Hepatocyte (in vitro differentiated cells): Measurements from ENCODE around the gene C10orf143. TPM values are rescaled to one million over a fixed set of nuclear protein-coding genes. Genes with fewer than 3 reads are reported as not detected.
"Not testable (repeated sequence)": the region's sequence is repeated elsewhere in the genome, so short reads cannot be mapped to it uniquely, and the experiment has no call there.

Experiments used
- DNase-seq: peaks from one replicate; pipeline ENCODE4 v3.0.0-alpha.2; 2016; ENCODE audit warnings: low spot score
- H2AFZ ChIP-seq: fragments of 200-600 bp; sonication (generic); 2 replicates; pipeline ENCODE4 v1.6.0; 2016; ENCODE audit warnings: antibody characterized with exemption, mild to moderate bottlenecking
- H3K27ac ChIP-seq: fragments of 200-600 bp; sonication (generic); 2 replicates; pipeline ENCODE4 v1.5.1; 2016; ENCODE audit warnings: mild to moderate bottlenecking
- H3K27me3 ChIP-seq: fragments of 200-600 bp; sonication (generic); 2 replicates; pipeline ENCODE4 v1.6.1; 2016
- H3K36me3 ChIP-seq: fragments of 200-600 bp; sonication (generic); replicated peaks from 2 replicates; pipeline ENCODE4 v1.5.1; 2016; ENCODE audit warnings: low read depth; ENCODE audit not compliant: insufficient read depth
- H3K4me1 ChIP-seq: fragments of 200-600 bp; sonication (generic); 2 replicates; pipeline ENCODE4 v1.5.1; 2016; ENCODE audit warnings: mild to moderate bottlenecking, moderate library complexity; ENCODE audit not compliant: insufficient read depth
- H3K4me2 ChIP-seq: fragments of 200-600 bp; sonication (generic); 2 replicates; pipeline ENCODE4 v1.6.0; 2016
- H3K4me3 ChIP-seq: fragments of 200-600 bp; sonication (generic); 2 replicates; pipeline ENCODE4 v1.5.1; 2016; ENCODE audit warnings: mild to moderate bottlenecking
- H3K79me2 ChIP-seq: fragments of 200-600 bp; sonication (generic); 2 replicates; pipeline ENCODE4 v1.6.0; 2017; ENCODE audit warnings: mild to moderate bottlenecking
- H3K9me2 ChIP-seq: fragments of 200-600 bp; sonication (generic); replicated peaks from 2 replicates; pipeline ENCODE4 v1.6.0; 2017; ENCODE audit warnings: mild to moderate bottlenecking; ENCODE audit not compliant: insufficient read depth
- H3K9me3 ChIP-seq: fragments of 200-600 bp; sonication (generic); 2 replicates; pipeline ENCODE4 v1.5.1; 2016; ENCODE audit warnings: low read depth, mild to moderate bottlenecking
- H4K20me1 ChIP-seq: fragments of 200-600 bp; sonication (generic); 2 replicates; pipeline ENCODE4 v1.6.0; 2016; ENCODE audit warnings: mild to moderate bottlenecking; ENCODE audit not compliant: insufficient read depth, poor library complexity, severe bottlenecking
- CTCF ChIP-seq: fragments of 200-600 bp; sonication (generic); IDR thresholded peaks from 2 replicates; pipeline ENCODE4 v1.5.1; 2016; ENCODE audit warnings: antibody characterized with exemption, mild to moderate bottlenecking; ENCODE audit not compliant: poor library complexity
- EZH2 ChIP-seq: fragments of 200-600 bp; sonication (generic); IDR thresholded peaks from 2 replicates; pipeline ENCODE4 v1.6.1; 2016; ENCODE audit warnings: antibody characterized with exemption, mild to moderate bottlenecking, borderline replicate concordance
- EZH2phosphoT487 ChIP-seq: fragments of 200-600 bp; sonication (generic); IDR thresholded peaks from one replicate; pipeline ENCODE4 v1.6.1; 2018; ENCODE audit warnings: antibody characterized with exemption, mild to moderate bottlenecking, low read depth, moderate library complexity; ENCODE audit not compliant: unreplicated experiment, severe bottlenecking
- WGBS: methylation state at CpG from one replicate; pipeline ENCODE4 v1.1.6; 2016; ENCODE audit warnings: low lambda C conversion rate; ENCODE audit errors: missing lambda C conversion rate; 5-methylcytosine and 5-hydroxymethylcytosine counted together
- polyA plus RNA-seq: library from polyadenylated mRNA; unstranded; fragments of >200 nt; fragmentation: Nextera tagmentation; extraction: Ambion mirVana; gene quantifications from 2 replicates; pipeline ENCODE4 v1.2.1, GENCODE V29; 2016
- total RNA-seq: library from RNA; depleted of rRNA; stranded (reverse); fragments of >200 nt; gene quantifications from 2 replicates; pipeline ENCODE4 v1.2.3, GENCODE V29; 2014

The C10orf143 gene
- total and polyA plus RNA-seq, 2 experiments from 2014 or later: 0.50 to 3.0 TPM

DNA sequence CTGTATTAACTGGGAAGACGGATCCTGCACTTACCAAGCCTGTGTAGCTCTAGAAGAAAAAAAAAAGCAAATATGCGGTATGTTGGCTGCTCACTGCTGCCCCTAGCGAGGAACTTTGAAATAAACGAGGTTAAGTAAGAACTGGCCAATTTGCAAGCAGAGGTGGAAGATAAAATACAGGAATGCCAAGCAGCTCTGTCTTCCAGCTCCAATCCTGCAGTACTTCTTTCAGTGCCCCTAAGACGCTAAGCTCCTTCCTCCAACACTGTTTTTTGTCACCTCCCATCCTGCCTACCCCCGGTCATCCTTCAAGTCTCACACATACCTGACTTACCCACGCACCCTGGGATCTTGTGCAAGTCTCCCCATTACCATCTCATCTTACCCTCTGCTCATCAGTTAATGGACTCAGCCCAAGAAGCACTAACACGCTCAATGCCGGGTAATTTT is 809 bp downstream of the C10orf143 start:
- H3K79me2 ChIP-seq: peaks cover 20% of the 10 kb centered on the region
- DNase-seq: peak; percentile 89
- no peaks in the 10 kb centered on the region for H3K9me2 ChIP-seq
- peak overlapping the region; percentile 94 for H3K27ac ChIP-seq
- H3K4me3 ChIP-seq: peak overlapping the region; percentile 46
- no peaks in the 10 kb centered on the region for H3K27me3 ChIP-seq
- no peaks in the 10 kb centered on the region for H4K20me1 ChIP-seq
- no peaks in the 10 kb centered on the region for H3K9me3 ChIP-seq
- no peaks in the 10 kb centered on the region for H3K36me3 ChIP-seq
- peak overlapping the region; percentile 92 for H2AFZ ChIP-seq
- peaks cover 5% of the 10 kb centered on the region for H3K4me1 ChIP-seq
- H3K4me2 ChIP-seq: peak overlapping the region; percentile 88
- WGBS: 2% methylated on average over 9 of the region's 9 CpGs
- no peak for TF ChIP-seq EZH2phosphoT487
- TF ChIP-seq CTCF: peak; percentile 74
- TF ChIP-seq EZH2: no peak

- Histone ChIP-seq H2AFZ (no peak overlapping the region), H3K4me3 (peak overlapping the region; percentile 6)
These were observed 1.6 kb downstream of the C10orf143 start for GRCh38 chr10:130108934-130109604.

GRCh38 chr10:130108146-130108545 is 2.5 kb downstream of the C10orf143 start:
- H3K4me1 ChIP-seq, H3K36me3 ChIP-seq, H3K27me3 ChIP-seq, DNase-seq, H3K4me3 ChIP-seq, H3K9me2 ChIP-seq, H4K20me1 ChIP-seq, H2AFZ ChIP-seq, H3K4me2 ChIP-seq, H3K9me3 ChIP-seq, H3K27ac ChIP-seq: not testable (repeated sequence)
- 93% methylated on average over 6 of the region's 8 CpGs for WGBS
- H3K79me2 ChIP-seq: peaks cover 20% of the 10 kb centered on the region

More at GRCh38 chr10:130108934-130109604, 1.6 kb downstream of the C10orf143 start:
- Histone ChIP-seq H3K4me1 (peaks cover 5% of the 10 kb centered on the region), H3K4me2 (peak overlapping the region; percentile 88), H3K79me2 (peaks cover 20% of the 10 kb centered on the region), H3K36me3 (no peaks in the 10 kb centered on the region), H3K27ac (no peak overlapping the region), H4K20me1 (no peaks in the 10 kb centered on the region), H3K9me2 (no peaks in the 10 kb centered on the region), H3K27me3 (no peaks in the 10 kb centered on the region), H3K9me3 (no peaks in the 10 kb centered on the region)
- DNase-seq: no peak
- TF ChIP-seq EZH2phosphoT487: no peak
- no peak for TF ChIP-seq CTCF
- TF ChIP-seq EZH2: no peak
- WGBS: 75% methylated on average over 6 of the region's 6 CpGs

- no peaks in the 10 kb centered on the region for H3K27me3 ChIP-seq
- no peaks in the 10 kb centered on the region for H3K36me3 ChIP-seq
- H3K9me3 ChIP-seq: no peaks in the 10 kb centered on the region
- no peak overlapping the region for H3K4me3 ChIP-seq
- H3K79me2 ChIP-seq: peaks cover 13% of the 10 kb centered on the region
- no peak for TF ChIP-seq EZH2phosphoT487
- DNase-seq: no peak
- no peak overlapping the region for H3K4me2 ChIP-seq
- H3K4me1 ChIP-seq: no peaks in the 10 kb centered on the region
- H3K9me2 ChIP-seq: no peaks in the 10 kb centered on the region
- H4K20me1 ChIP-seq: no peaks in the 10 kb centered on the region
- no peak overlapping the region for H3K27ac ChIP-seq
- H2AFZ ChIP-seq: no peak overlapping the region
- 64% methylated on average over 21 of the region's 24 CpGs for WGBS
These were observed 4.9 kb downstream of the C10orf143 start for GRCh38 chr10:130105724-130106123.
